GM06990 (cell line): ENCODE data around the gene TCN1.
A peak's percentile ranks its signal among the peaks of the same experiment; 100 is the strongest.

ENCODE experiments used
- DNase-seq: peaks from one replicate; pipeline ENCODE4 v3.0.0-alpha.2; 2011; ENCODE audit not compliant: insufficient read length; ENCODE audit errors: extremely low read depth
- H3K27me3 ChIP-seq: replicated peaks from 2 replicates; pipeline ENCODE4 v1.6.0; 2011; ENCODE audit warnings: low read length; ENCODE audit not compliant: control insufficient read depth, insufficient read depth
- H3K36me3 ChIP-seq: 2 replicates; pipeline ENCODE4 v1.5.1; 2011; ENCODE audit warnings: low read length; ENCODE audit not compliant: control insufficient read depth, insufficient read depth
- H3K4me3 ChIP-seq: replicated peaks from 2 replicates; pipeline ENCODE4 v1.5.1; 2011; ENCODE audit warnings: low read depth, mild to moderate bottlenecking, control low read depth, low read length
- CTCF ChIP-seq: IDR thresholded peaks from 2 replicates; pipeline ENCODE4 v1.5.1; 2011; ENCODE audit warnings: low read length, control low read depth, mild to moderate bottlenecking, inconsistent platforms; ENCODE audit not compliant: insufficient read depth, poor library complexity, severe bottlenecking

The TCN1 gene

DNA sequence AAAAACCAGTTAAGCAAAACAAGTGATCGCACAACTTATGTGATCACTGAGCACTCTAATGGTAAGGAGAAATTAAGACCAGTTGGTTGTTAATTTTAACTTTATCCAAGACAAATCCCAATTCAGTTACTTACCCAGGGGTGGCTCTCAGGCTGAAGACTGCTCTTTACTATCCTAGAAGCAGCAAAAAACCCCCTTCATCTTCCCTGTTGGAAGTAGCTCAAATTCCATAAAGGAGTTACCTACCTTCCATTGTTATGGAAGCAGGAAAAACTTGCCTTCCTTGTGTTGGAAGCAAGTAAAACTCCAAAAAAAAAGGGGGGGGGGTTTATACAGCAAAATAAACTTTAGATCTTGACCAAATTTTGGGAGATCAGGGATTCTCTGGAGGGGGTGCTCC is 50.5 kb downstream of the TCN1 start:
- no peak overlapping the region for H3K4me3 ChIP-seq

DNA sequence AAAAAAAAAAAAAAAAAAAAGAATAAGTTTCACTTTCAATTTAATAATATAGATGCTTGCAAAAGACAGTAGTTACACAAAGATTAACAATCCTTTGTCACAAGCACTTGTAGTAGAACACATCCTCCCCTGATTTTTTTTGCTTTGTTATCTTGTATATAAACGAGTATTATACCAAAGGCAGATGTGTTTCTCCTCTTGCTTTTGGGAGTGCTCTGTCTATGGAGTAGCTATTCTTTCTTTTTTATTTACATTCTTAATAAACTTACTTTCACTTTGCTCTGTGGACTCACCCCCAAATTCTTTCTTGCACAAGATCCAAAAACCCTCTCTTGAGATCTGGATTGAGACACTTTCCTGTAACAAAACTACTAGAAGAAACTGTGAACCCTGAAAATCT is 52.3 kb downstream of the TCN1 start:
- Histone ChIP-seq H3K27me3 (no peaks in the 10 kb centered on the region), H3K4me3 (no peak overlapping the region), H3K36me3 (no peaks in the 10 kb centered on the region)
- no peak for DNase-seq
- TF ChIP-seq CTCF, result no peak

More for the DNA sequence above, 50.5 kb downstream of the TCN1 start:
- Histone ChIP-seq H3K27me3 (no peaks in the 10 kb centered on the region), H3K36me3 (no peaks in the 10 kb centered on the region)
- no peak for TF ChIP-seq CTCF
- no peak for DNase-seq

- H3K36me3 ChIP-seq, result no peaks in the 10 kb centered on the region
- DNase-seq, result no peak
- no peak overlapping the region for H3K4me3 ChIP-seq
- TF ChIP-seq CTCF, result no peak
- no peaks in the 10 kb centered on the region for H3K27me3 ChIP-seq
These were observed 52.9 kb downstream of the TCN1 start for GRCh38 chr11:59813364-59813763.

GRCh38 chr11:59812220-59812619 is 54.1 kb downstream of the TCN1 start:
- H3K27me3 ChIP-seq, result no peaks in the 10 kb centered on the region
- no peaks in the 10 kb centered on the region; the same call in 1 of the 2 replicates for H3K36me3 ChIP-seq
- H3K4me3 ChIP-seq, result no peak overlapping the region
- no peak for DNase-seq
- TF ChIP-seq CTCF, result no peak

- Histone ChIP-seq H3K36me3 (peaks cover 2% of the 10 kb centered on the region), H3K27me3 (no peaks in the 10 kb centered on the region), H3K4me3 (peak overlapping the region; percentile 73)
- no peak for TF ChIP-seq CTCF
- DNase-seq, result no peak
These were observed 55.4 kb downstream of the TCN1 start for GRCh38 chr11:59810911-59811259.

DNA sequence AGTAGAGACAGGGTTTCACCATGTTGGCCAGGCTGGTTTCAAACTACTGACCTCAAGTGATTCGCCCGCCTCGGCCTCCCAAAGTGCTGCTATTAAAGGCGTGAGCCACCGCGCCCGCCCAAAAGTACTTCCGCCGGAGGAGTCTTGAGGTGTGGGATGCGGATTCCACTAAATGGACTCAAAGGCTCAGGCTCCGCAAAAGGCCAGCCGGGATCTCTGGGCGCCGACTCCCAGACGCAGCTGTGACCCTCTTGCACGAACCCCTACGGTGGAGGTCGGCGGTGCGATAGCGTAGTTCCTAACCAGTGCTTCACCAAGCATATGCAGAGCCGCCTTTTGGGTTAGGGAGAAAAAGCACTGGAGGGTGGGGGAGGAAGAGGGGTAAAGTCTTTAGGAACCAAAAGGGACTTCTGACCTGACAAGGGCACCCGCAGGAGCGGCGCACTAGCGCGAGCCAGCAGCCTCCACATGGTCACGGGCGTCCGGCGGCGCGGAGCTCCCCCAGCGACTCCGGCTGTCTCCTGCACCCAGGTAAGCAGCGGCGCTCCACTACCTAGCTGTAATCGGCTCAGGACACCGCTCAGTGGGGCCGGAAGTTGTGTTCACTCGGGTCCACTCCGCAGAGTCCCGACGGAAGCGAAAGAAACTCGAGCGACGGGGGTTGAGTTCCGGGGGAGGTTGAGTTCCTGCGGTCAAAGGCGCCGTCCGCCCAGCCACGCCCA is 55.9 kb downstream of the TCN1 start, which contains the start of gene MRPL16:
TSS of gene MRPL16 (minus strand) at position 590 of the 722 bp plus-strand sequence. CDS start at position 470, 120 bp downstream.
- H3K36me3 ChIP-seq, result peaks cover 2% of the 10 kb centered on the region
- peak; percentile 93 for DNase-seq
- peak; percentile 35 for TF ChIP-seq CTCF
- no peaks in the 10 kb centered on the region for H3K27me3 ChIP-seq
- peak within 1 kb of the TSS; percentile 73 for H3K4me3 ChIP-seq
